Endothelial cell of umbilical vein (primary cell): ENCODE data around the gene TRMT44. TPM values are rescaled to one million over a fixed set of nuclear protein-coding genes. Genes with fewer than 3 reads are reported as not detected.

Experiments used
- BruUV-seq: library from RNA; stranded (reverse); fragments of 400-500 nt; replicated peaks from 2 replicates; lab custom pipeline; 2021; lab: Mats Ljungman, UMichigan
- CTCF ChIA-PET: fragments of 300-600, 350-600 bp; sonication (Branson Sonifier 250); formaldehyde crosslinking; loops from one replicate; lab custom pipeline; 2021; ENCODE audit warnings: antibody characterized with exemption, inconsistent platforms; lab: Charles Lee
- POLR2A ChIA-PET: fragments of 300-600, 350-600 bp; sonication (Branson Sonifier 250); formaldehyde crosslinking; loops from one replicate; lab custom pipeline; 2021; ENCODE audit warnings: antibody characterized with exemption, inconsistent platforms; lab: Charles Lee
- DNase-seq: peaks from one replicate; pipeline ENCODE4 v3.0.0-alpha.2; 2011; ENCODE audit warnings: low read depth, low spot score
- FAIRE-seq: peaks from 2 replicates; lab custom pipeline; 2011; peaks lifted over from hg19 to GRCh38; lab: Jason Lieb, UNC
- H2AFZ ChIP-seq: 2 replicates; pipeline ENCODE4 v1.6.0; 2012; ENCODE audit warnings: low read depth, low read length, control low read depth, inconsistent platforms
- H3K27ac ChIP-seq: 2 replicates; pipeline ENCODE4 v1.5.1; 2011; ENCODE audit warnings: low read depth, mild to moderate bottlenecking, control low read depth, low read length, moderate library complexity; ENCODE audit not compliant: insufficient read depth
- H3K27me3 ChIP-seq, 2 experiments: 2 replicates each; pipeline versions ENCODE4 v1.6.0 to v1.6.1; 2011; ENCODE audit warnings: low read length in 2 of 2, mixed read lengths in 1 of 2; ENCODE audit not compliant: control insufficient read depth in 2 of 2, insufficient read depth in 2 of 2
- H3K36me3 ChIP-seq, 2 experiments: 2 replicates in 1 of 2; 3 replicates in 1 of 2; pipeline ENCODE4 v1.5.1; 2011; ENCODE audit warnings: low read length in 2 of 2, mild to moderate bottlenecking in 1 of 2, moderate library complexity in 1 of 2; ENCODE audit not compliant: control insufficient read depth in 2 of 2, insufficient read depth in 2 of 2; ENCODE audit errors: extremely low read depth in 1 of 2
- H3K4me1 ChIP-seq: 3 replicates; pipeline ENCODE4 v1.5.1; 2011; ENCODE audit warnings: mild to moderate bottlenecking, low read length; ENCODE audit not compliant: control insufficient read depth, insufficient read depth; ENCODE audit errors: extremely low read depth
- H3K4me2 ChIP-seq: 2 replicates; pipeline ENCODE4 v1.6.1; 2011; ENCODE audit warnings: low read length, control low read depth, mixed read lengths; ENCODE audit not compliant: insufficient read depth
- H3K4me3 ChIP-seq, 3 experiments: fragments of 200-600 bp in 1 of 3; sonication (generic), shearing (Covaris generic) in 1 of 3; replicated peaks in 1 of 3; 2 replicates each; pipeline ENCODE4 v1.5.1; 2011 to 2016; ENCODE audit warnings: control low read depth in 3 of 3, low read length in 3 of 3, mild to moderate bottlenecking in 2 of 3, inconsistent platforms in 1 of 3, low read depth in 1 of 3, moderate library complexity in 1 of 3; ENCODE audit not compliant: insufficient read depth in 1 of 3
- H3K79me2 ChIP-seq: 2 replicates; pipeline ENCODE4 v1.6.0; 2012; ENCODE audit warnings: low read length, inconsistent platforms; ENCODE audit not compliant: control insufficient read depth, insufficient read depth
- H3K9ac ChIP-seq: replicated peaks from 2 replicates; pipeline ENCODE3; 2011; ENCODE audit warnings: low read length, control low read depth; ENCODE audit not compliant: insufficient read depth; ENCODE audit errors: extremely low read depth
- H3K9me1 ChIP-seq: replicated peaks from 3 replicates; pipeline ENCODE4 v1.6.0; 2011; ENCODE audit warnings: mild to moderate bottlenecking, low read length; ENCODE audit not compliant: control insufficient read depth, insufficient read depth; ENCODE audit errors: extremely low read depth
- H3K9me3 ChIP-seq: replicated peaks from 2 replicates; pipeline ENCODE4 v1.5.1; 2012; ENCODE audit warnings: low read length, inconsistent platforms; ENCODE audit not compliant: control insufficient read depth, insufficient read depth
- H4K20me1 ChIP-seq: replicated peaks from 2 replicates; pipeline ENCODE3; 2011; ENCODE audit warnings: mild to moderate bottlenecking, low read length; ENCODE audit not compliant: control insufficient read depth, insufficient read depth; ENCODE audit errors: extremely low read depth
- CTCF ChIP-seq, 2 donors: IDR thresholded peaks; 1 replicate in 1 of 2; 2 replicates in 1 of 2; pipeline ENCODE4 v1.5.1; 2011; ENCODE audit warnings: low read length in 2 of 2, mild to moderate bottlenecking in 2 of 2, moderate library complexity in 2 of 2, control low read depth in 1 of 2, inconsistent platforms in 1 of 2, low read depth in 1 of 2; ENCODE audit not compliant: insufficient read depth in 1 of 2; ENCODE audit errors: extremely low read depth in 1 of 2
- EZH2 ChIP-seq: IDR thresholded peaks from 2 replicates; pipeline ENCODE4 v1.6.1; 2012; ENCODE audit warnings: borderline replicate concordance, low read depth, mild to moderate bottlenecking, moderate library complexity, low read length, inconsistent platforms; ENCODE audit not compliant: severe bottlenecking
- FOS ChIP-seq: IDR thresholded peaks from 2 replicates; pipeline ENCODE4 v1.6.1; 2011; ENCODE audit warnings: mild to moderate bottlenecking, low read length, moderate library complexity, borderline replicate concordance; ENCODE audit not compliant: insufficient read depth
- GATA2 ChIP-seq: IDR thresholded peaks from 2 replicates; pipeline ENCODE4 v1.7.0; 2011; ENCODE audit warnings: low read depth, mild to moderate bottlenecking, moderate library complexity, mixed read lengths, low read length; ENCODE audit not compliant: insufficient read length, insufficient read depth
- JUN ChIP-seq: IDR thresholded peaks from 2 replicates; pipeline ENCODE4 v1.6.1; 2011; ENCODE audit warnings: borderline replicate concordance, low read depth; ENCODE audit not compliant: insufficient read length, insufficient read depth
- MAX ChIP-seq: IDR thresholded peaks from 2 replicates; pipeline ENCODE4 v1.6.1; 2011; ENCODE audit not compliant: insufficient read depth, insufficient read length
- MYC ChIP-seq: IDR thresholded peaks from one replicate; pipeline ENCODE4 v1.6.1; 2011; ENCODE audit warnings: mild to moderate bottlenecking, low read depth, low read length
- POLR2A ChIP-seq: IDR thresholded peaks from 2 replicates; pipeline ENCODE4 v1.6.1; 2012; ENCODE audit warnings: low read depth, mild to moderate bottlenecking, control low read depth, low read length
- POLR2AphosphoS5 ChIP-seq: IDR thresholded peaks from 2 replicates; pipeline ENCODE4 v1.6.1; 2012; ENCODE audit warnings: low read depth, mild to moderate bottlenecking, control low read depth, low read length, moderate library complexity; ENCODE audit not compliant: insufficient read depth
- dilution Hi-C: fragments of 300-500 bp; cut with MboI; formaldehyde crosslinking; loops from one replicate; pipeline ENCODE4 v1.15.0; 2019; ENCODE audit warnings: low sequenced_read_pairs; ENCODE audit not compliant: extremely low pct_ligation_motif_present
- intact Hi-C: fragments of 100-400 bp; cut with micrococcal nuclease; formaldehyde crosslinking; loops from one replicate; pipeline ENCODE4 v1.10.0; 2022
- polyA plus RNA-seq, 4 experiments: library from polyadenylated mRNA; depleted of rRNA in 3 of 4; stranded (reverse) in 3 of 4; unstranded in 1 of 4; fragments of >200 nt; gene quantifications; 2 replicates each; pipeline versions ENCODE4 v1.2.1 to v1.2.3, GENCODE V29; 2011 to 2012; ENCODE audit warnings: missing spikeins in 1 of 4
- total RNA-seq: library from RNA; stranded (reverse); gene quantifications from 2 replicates; pipeline ENCODE4 v1.2.3, GENCODE V29; 2021

TRMT44 gene
- total and polyA plus RNA-seq, 2 donors (not counting 3 experiments of a cell fraction or from before 2014, with no cell fraction given) = 10.4 to 17.3 TPM

GRCh38 chr4:8517946-8518345, 77.4 kb downstream of the TRMT44 start:
- POLR2A ChIA-PET = no interaction called here
- no peaks in the 10 kb centered on the region for H3K4me1 ChIP-seq
- H3K79me2 ChIP-seq = no peaks in the 10 kb centered on the region
- H3K27me3 ChIP-seq = no peaks in the 10 kb centered on the region
- no peak overlapping the region for H3K9ac ChIP-seq
- CTCF ChIA-PET = interaction anchor here (1.0 kb wide), 1 partner anchor 12 kb away, joined by 3 read pairs; no protein-coding TSS in a partner anchor
- no peak overlapping the region for H3K4me2 ChIP-seq
- no peaks in the 10 kb centered on the region for H4K20me1 ChIP-seq
- TF ChIP-seq POLR2A (no peak), FOS (no peak), CTCF (IDR thresholded peaks at IDR 0.05; ENCODE audit: extremely low read depth in 1 of 2, insufficient read depth in 1 of 2, low read depth in 1 of 2, low read length in 2 of 2) (no peak), JUN (no peak), MYC (no peak), POLR2AphosphoS5 (no peak), GATA2 (no peak), MAX (no peak), EZH2 (no peak)
- FAIRE-seq (no peak), DNase-seq (no peak)
- no peak overlapping the region for H3K27ac ChIP-seq
- H3K36me3 ChIP-seq = no peaks in the 10 kb centered on the region
- dilution Hi-C loops (no loop called here), intact Hi-C loops (no loop called here)
- H3K9me3 ChIP-seq = no peaks in the 10 kb centered on the region
- BruUV-seq = no TSS peak
- no peaks in the 10 kb centered on the region for H3K9me1 ChIP-seq
- H2AFZ ChIP-seq = no peak overlapping the region
- no peak overlapping the region for H3K4me3 ChIP-seq
